Femur (tissue), 1 donor: Measurements from ENCODE around the gene KIN.
"Not testable (repeated sequence)": the region's sequence is repeated elsewhere in the genome, so short reads cannot be mapped to it uniquely, and the experiment has no call there.

Experiments used
- DNase-seq: peaks from one replicate; pipeline ENCODE4 v3.0.0-alpha.2; 2017

The KIN gene

GRCh38 chr10:7718685-7719084 is 69.1 kb downstream of the KIN start:
- no peak for DNase-seq

DNA sequence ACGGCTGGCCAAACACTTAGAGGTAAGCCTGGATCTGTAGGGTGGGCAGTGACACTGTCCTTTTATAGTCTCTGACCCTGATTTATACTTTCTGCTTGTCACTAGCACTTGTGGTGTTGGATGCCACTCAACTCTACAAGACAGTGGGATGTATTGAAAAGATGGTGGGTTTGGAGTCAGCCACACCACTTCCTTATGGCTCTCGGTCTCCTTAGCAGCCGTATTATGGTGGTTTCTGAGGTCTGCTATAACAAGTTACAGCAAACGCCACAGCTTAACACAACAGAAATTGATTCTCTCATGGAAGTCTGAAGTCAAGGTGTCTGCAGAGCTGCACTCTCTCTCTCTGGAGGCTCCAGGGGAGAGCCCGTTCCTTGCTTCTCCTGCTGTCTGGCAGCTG is 70.0 kb downstream of the KIN start:
- DNase-seq, result no peak

DNA sequence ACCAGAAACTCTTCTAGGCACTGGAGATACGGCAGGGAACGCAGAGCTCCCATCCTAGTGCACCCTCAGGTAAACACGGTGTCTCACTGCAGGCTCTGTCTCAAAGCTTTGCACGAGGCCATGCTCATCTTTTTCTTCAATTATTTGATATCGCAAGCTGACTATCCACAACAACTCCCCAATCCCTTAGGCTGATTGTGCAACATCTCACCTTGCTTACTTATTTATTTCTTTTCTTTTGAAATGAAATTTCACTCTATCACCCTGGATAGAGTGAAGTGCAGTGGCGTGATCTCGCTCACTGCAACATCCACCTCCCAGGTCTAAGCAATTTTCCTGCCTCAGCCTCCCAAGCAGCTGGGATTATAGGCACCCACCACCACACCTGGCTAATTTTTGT is 72.3 kb downstream of the KIN start:
- DNase-seq, result no peak

GRCh38 chr10:7711075-7711474 is 76.7 kb downstream of the KIN start:
- DNase-seq, result not testable (repeated sequence)

GRCh38 chr10:7710446-7710845 is 77.3 kb downstream of the KIN start:
- no peak for DNase-seq

DNA sequence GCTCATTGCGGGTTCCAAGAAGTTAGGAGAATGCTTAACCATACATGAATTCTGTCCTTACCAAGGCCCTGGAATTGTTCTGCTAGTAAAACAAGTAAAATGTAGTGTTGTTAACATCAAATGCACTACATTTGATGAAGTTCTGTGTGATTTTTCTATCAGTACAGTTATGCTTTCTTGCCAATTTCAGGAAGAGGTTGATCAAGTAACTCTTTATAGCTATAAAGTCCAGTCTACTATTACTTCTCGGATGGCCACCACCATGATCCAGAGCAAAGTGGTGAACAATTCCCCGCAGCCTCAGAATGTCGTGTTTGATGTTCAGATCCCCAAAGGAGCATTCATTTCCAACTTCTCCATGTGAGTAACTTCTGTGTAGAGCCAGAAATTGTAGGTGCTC is 79.0 kb downstream of the KIN start:
- DNase-seq, result no peak

DNA sequence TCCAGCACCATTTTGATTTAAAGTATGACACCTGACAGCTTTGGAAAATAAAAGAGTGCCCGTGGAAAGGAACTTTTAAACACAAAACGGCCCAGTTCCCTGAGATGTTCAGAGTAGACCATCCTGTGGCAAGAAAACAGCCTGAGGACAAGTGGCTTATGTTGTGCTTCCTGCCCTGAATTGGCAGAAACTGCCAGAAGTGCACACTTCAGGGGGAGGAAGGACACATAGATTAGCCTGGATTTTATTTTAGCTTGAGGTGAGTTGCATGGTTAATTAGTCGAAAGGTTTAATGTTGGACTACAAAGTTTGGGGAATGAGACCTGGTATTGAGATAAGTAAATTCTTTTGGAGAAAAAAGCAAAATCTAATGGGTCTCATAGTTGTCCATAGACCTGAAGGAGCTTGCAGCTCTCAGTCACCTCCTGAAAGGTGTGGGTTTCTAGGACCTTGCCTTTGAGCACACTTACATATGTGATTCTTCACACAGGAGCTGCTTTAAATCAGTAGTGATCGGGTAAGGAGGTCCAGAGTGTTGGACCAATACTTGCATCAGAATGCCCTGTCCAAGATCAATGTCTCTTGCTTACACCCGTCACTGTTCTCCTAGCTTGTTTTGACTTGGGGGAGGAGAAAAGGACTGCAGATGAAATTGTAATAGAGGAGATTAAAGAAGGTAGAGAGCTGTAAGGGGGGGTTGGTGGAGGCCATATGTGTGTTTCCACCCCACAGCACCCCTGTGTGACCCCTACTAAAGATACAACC is 79.8 kb downstream of the KIN start:
- DNase-seq, result no peak

DNA sequence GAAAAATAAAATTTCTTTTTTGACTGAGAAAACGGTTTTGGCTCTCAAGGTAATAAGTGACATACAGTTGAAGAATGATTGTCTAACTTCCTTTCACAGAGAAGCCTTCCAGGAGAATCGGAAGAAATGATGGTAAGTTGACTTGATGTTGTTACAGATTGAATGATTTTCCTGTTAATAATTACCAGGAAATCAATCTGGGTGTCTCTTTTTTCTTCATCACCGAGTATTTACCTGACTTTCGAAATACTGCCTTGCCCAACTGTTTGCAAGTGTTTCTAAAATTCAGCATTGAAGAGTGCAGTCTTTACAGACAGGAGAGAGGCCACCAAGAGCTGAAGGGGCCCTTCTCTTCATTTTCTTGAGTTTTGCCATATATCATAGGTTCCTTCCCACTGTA is 80.7 kb downstream of the KIN start:
- DNase-seq, result no peak

- no peak for DNase-seq
Measured at GRCh38 chr10:7706534-7707073, 81.2 kb downstream of the KIN start.

DNA sequence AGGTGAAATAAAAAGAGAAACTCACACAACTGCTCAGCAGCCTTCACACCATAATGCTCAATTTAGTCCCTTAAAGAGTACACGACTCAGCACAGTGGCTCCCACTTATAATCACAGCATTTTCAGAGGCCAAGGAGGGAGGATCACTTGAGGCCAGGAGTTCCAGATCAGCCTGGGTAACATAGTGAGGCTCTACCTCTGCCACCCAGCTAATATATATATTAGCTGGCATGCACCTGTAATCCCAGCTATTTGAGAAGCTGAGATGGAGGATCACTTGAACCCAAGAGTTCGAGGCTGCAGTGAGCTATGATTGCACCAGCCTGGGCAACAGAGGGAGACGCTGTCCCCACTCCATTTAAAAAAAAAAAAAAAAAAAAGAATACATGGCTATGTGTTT is 82.5 kb downstream of the KIN start:
- DNase-seq, result no peak

DNA sequence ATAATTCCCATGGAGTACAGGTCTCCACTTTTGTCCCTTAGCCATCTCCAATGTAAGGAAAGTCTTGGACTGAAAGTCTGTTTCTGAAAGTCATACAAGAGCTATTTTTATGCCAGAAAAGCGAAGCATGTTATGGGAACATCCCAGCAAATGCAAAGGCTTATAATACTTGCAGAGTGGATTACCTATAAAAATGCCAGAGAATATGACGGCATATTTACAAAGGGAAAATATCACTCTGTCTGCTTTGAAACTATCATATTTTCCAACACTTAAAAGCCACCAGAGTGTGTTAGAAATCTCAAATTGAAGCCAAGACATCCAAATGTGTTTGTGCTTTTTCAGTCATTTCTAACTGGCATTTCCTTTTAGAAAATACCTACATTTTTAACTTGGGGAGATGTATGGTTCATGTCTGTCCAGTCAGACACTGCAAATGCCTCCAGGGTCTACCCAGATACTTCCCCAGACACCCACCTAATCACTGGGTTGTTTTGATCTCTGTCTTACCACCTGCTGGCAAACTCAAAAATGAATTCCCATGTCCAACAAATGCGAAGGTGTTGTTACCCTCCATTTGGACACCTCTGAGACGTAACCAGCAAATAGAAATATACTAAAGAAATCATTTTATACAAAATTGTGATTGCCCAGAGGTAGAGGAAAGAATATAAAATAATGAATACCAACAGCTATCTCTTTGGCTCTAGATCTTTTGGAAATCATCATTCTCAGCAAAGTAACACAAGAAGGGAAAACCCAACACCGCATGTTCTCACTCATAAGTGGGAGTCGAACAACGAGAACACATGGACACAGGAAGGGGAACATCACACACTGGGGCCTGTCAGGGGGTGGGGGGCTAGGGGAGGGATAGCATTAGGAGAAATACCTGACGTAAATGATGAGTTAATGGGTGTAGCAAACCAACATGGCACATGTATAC is 83.4 kb downstream of the KIN start:
- DNase-seq, result no peak

DNA sequence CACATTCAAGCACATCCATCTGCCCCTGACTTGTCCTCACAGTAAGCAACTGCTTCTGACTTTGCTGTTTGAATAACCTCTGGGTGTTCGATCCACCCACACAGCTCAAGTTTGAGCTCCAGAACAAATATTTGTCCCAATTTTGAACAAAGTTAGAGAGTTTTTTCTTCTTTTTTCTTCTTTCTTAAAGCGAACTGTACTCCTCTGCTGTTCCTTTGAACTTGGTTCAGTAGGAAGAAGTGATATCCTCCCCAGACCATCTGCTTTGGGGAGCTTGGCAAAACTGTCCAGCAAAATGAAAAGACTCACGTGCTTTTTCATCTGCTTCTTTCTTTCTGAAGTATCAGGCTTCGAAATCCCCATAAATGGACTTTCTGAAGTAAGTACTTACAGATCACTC is 84.7 kb downstream of the KIN start, which contains the start of gene ITIH2:
TSS of gene ITIH2 (plus strand) at position 177 of the 400 bp plus-strand sequence. CDS start at position 296, 119 bp downstream.
- no peak for DNase-seq

GRCh38 chr10:7702288-7702812 is 85.4 kb downstream of the KIN start:
- no peak for DNase-seq

- no peak for DNase-seq
Measured at GRCh38 chr10:7701158-7701742, 86.5 kb downstream of the KIN start.
